ENCODE data around the gene NELL2.

GRCh38 chr12:44673811-44674210 is 202.3 kb downstream of the NELL2 start:
- TF ChIP-seq POLR2AphosphoS5 (IDR thresholded peaks at IDR 0.05; ENCODE audit: borderline replicate concordance, low read depth, low read length) = no peak
- no peak for TF ChIP-seq EZH2 (IDR thresholded peaks at IDR 0.05)

All from SK-N-MC (cell line).